Spinal cord (tissue), 10 donors: ENCODE results near the gene CLASP1. TPM values are rescaled to one million over a fixed set of nuclear protein-coding genes. Genes with fewer than 3 reads are reported as not detected.
"Not testable (repeated sequence)": the region's sequence is repeated elsewhere in the genome, so short reads cannot be mapped to it uniquely, and the experiment has no call there.

Experiments used
- DNase-seq, 6 donors: peaks; one replicate each; pipeline versions ENCODE4 v3.0.0 to v3.0.0-alpha.2; 2013 to 2015; ENCODE audit warnings: low spot score in 6 of 6, low read depth in 4 of 6
- H3K27ac ChIP-seq: one replicate; pipeline ENCODE4 v1.5.1; 2013; ENCODE audit warnings: low read depth, low read length, control low read depth
- H3K27me3 ChIP-seq: one replicate; pipeline ENCODE4 v1.6.1; 2013; ENCODE audit warnings: low read length; ENCODE audit not compliant: control insufficient read depth, insufficient read depth
- H3K36me3 ChIP-seq: one replicate; pipeline ENCODE4 v1.6.1; 2013; ENCODE audit warnings: low read length; ENCODE audit not compliant: control insufficient read depth, insufficient read depth
- H3K4me1 ChIP-seq: one replicate; pipeline ENCODE4 v1.6.1; 2013; ENCODE audit warnings: low read length; ENCODE audit not compliant: control insufficient read depth, insufficient read depth
- H3K4me3 ChIP-seq: one replicate; pipeline ENCODE4 v1.5.1; 2013; ENCODE audit warnings: low read depth, low read length, control low read depth
- H3K9me3 ChIP-seq: one replicate; pipeline ENCODE4 v1.6.1; 2013; ENCODE audit warnings: low read length; ENCODE audit not compliant: control insufficient read depth, insufficient read depth
- whole genome bisulfite sequencing: methylation state at CpG from one replicate; pipeline ENCODE4 v1.1.5; 2013; ENCODE audit warnings: missing lambda C conversion rate; ENCODE audit not compliant: insufficient coverage; 5-methylcytosine and 5-hydroxymethylcytosine counted together
- polyA plus RNA-seq, 2 donors: library from polyadenylated mRNA; unstranded; fragments of 120-200 nt; gene quantifications; one replicate each; pipeline ENCODE4 v1.2.1, GENCODE V29; 2013; ENCODE audit not compliant: insufficient read length in 2 of 2
- total RNA-seq, 2 donors: library from RNA; depleted of rRNA in 1 of 2; stranded (reverse); fragments of 120-200 nt in 1 of 2; fragments of >200 nt in 1 of 2; gene quantifications; one replicate each; pipeline versions ENCODE4 v1.2.3 to v1.2.4, GENCODE V29; 2013 to 2014
- donor health status: healthy.

CLASP1 gene
- total and polyA plus RNA-seq, 4 donors = 51.7 to 98.2 (median 62.8) TPM

DNA sequence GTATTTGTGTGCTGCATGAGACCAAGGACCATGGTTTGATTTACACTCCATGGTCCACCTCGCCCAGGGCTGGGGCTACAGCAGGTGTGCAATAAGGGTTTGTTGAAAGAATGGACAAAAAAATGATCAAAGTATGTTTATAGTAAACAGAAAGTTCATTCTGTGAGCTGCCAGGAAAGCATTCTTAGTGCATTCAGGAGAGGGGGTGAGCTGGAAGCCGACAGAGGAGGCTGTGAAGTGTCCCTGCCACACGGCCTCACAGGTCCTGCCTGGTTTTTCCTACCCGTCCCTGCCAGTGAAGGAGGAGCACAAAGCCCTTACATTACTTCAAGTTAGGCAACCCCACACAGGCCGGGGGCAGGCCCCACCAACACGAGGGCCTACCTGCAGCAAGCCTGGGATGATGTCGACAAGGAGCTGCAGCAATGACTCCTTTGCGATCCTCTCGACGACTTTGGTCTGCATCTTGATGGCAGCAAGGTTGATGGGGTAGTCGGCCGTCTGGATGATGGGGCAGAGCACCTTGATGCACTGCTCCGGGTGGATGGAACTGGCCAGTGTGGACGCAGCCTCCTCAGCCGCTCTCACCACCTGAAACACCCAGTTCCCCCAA is 301.0 kb downstream of the CLASP1 start:
- Histone ChIP-seq H3K4me1 (no peaks in the 10 kb centered on the region), H3K36me3 (peaks cover 89% of the 10 kb centered on the region), H3K9me3 (no peaks in the 10 kb centered on the region), H3K27me3 (no peaks in the 10 kb centered on the region), H3K4me3 (no peak overlapping the region), H3K27ac (no peak overlapping the region)
- DNase-seq = no peak
- WGBS = 94% methylated on average over 15 of the region's 15 CpGs

DNA sequence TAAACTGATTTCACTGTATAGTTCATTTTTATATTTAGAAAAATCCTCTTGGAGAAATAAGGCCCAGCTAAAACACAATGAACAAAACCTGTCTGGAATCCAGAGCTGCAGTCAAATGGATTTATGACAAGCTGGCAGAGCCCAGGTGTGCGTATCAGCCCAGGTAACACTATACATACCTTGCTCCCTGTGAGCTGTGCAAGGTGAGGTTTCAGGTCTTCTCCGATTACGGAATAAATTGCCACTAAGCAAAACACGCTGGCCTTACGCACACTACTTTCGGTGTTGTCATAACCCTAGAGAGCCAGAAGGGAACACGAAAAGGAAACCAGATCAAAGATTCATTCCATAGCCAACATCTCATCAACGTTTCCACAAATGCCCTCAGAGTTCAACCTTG is 302.4 kb downstream of the CLASP1 start:
- Histone ChIP-seq H3K4me3 (no peak overlapping the region), H3K9me3 (no peaks in the 10 kb centered on the region), H3K27me3 (no peaks in the 10 kb centered on the region), H3K36me3 (peaks cover 81% of the 10 kb centered on the region), H3K27ac (no peak overlapping the region), H3K4me1 (no peaks in the 10 kb centered on the region)
- DNase-seq = no peak
- 94% methylated on average over 7 of the region's 8 CpGs for WGBS

GRCh38 chr2:121346407-121346806 is 302.9 kb downstream of the CLASP1 start:
- H3K36me3 ChIP-seq = peaks cover 77% of the 10 kb centered on the region
- no peaks in the 10 kb centered on the region for H3K4me1 ChIP-seq
- no peak overlapping the region for H3K4me3 ChIP-seq
- no peak overlapping the region for H3K27ac ChIP-seq
- no peaks in the 10 kb centered on the region for H3K27me3 ChIP-seq
- H3K9me3 ChIP-seq = no peaks in the 10 kb centered on the region
- 87% methylated on average over 5 of the region's 6 CpGs for WGBS
- no peak for DNase-seq

- no peak for DNase-seq
- H3K4me1 ChIP-seq = no peaks in the 10 kb centered on the region
- H3K27me3 ChIP-seq = no peaks in the 10 kb centered on the region
- H3K36me3 ChIP-seq = peaks cover 79% of the 10 kb centered on the region
- H3K27ac ChIP-seq = no peak overlapping the region
- H3K9me3 ChIP-seq = no peaks in the 10 kb centered on the region
- no peak overlapping the region for H3K4me3 ChIP-seq
- no CpG with 5 or more reads among the region's 3 CpGs for WGBS
Observed at GRCh38 chr2:121345887-121346286, 303.4 kb downstream of the CLASP1 start.

- WGBS = 100% methylated on average over 3 of the region's 6 CpGs
- peaks cover 75% of the 10 kb centered on the region for H3K36me3 ChIP-seq
- H3K9me3 ChIP-seq = no peaks in the 10 kb centered on the region
Observed at GRCh38 chr2:121345101-121345500, 304.2 kb downstream of the CLASP1 start.

GRCh38 chr2:121343828-121344399 is 305.3 kb downstream of the CLASP1 start:
- not testable (repeated sequence) for H3K27me3 ChIP-seq, H3K27ac ChIP-seq, DNase-seq, H3K9me3 ChIP-seq, H3K4me3 ChIP-seq, H3K4me1 ChIP-seq
- 95% methylated on average over 7 of the region's 12 CpGs for WGBS
- H3K36me3 ChIP-seq = peaks cover 70% of the 10 kb centered on the region

More at GRCh38 chr2:121345101-121345500, 304.2 kb downstream of the CLASP1 start:
- Histone ChIP-seq H3K27me3 (no peaks in the 10 kb centered on the region), H3K4me3 (no peak overlapping the region), H3K4me1 (no peaks in the 10 kb centered on the region), H3K27ac (no peak overlapping the region)
- DNase-seq = no peak

GRCh38 chr2:121343191-121343590 is 306.1 kb downstream of the CLASP1 start:
- DNase-seq = no peak
- H3K36me3 ChIP-seq = peaks cover 69% of the 10 kb centered on the region
- no peaks in the 10 kb centered on the region for H3K9me3 ChIP-seq
- H3K4me1 ChIP-seq = no peaks in the 10 kb centered on the region
- no peak overlapping the region for H3K27ac ChIP-seq
- no peak overlapping the region for H3K4me3 ChIP-seq
- no peaks in the 10 kb centered on the region for H3K27me3 ChIP-seq
- 29% methylated on average over 1 of the region's 2 CpGs for WGBS

DNA sequence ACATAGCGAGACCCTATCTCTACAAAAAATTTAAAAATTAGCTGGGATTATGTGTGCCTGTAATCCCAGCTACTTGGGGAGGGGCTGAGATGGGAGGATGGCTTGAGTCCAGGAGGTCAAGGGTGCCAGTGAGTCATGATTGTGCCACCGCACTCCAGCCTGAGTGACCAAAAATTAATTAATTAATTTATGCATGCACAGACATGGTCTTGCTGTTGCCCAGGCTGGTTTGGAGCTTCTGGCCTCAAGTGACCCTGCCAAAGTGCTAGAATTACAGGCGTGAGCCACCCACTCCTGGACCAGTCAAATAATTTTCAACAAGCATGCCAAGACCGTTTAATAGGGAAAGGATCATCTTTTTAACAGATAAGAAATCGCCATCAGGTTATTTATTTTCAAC is 306.5 kb downstream of the CLASP1 start:
- H3K4me3 ChIP-seq = no peak overlapping the region
- no peak overlapping the region for H3K27ac ChIP-seq
- no peak for DNase-seq
- H3K9me3 ChIP-seq = no peaks in the 10 kb centered on the region
- no peaks in the 10 kb centered on the region for H3K27me3 ChIP-seq
- H3K4me1 ChIP-seq = no peaks in the 10 kb centered on the region
- H3K36me3 ChIP-seq = peaks cover 68% of the 10 kb centered on the region
- 100% methylated on average over 1 of the region's 5 CpGs for WGBS

DNA sequence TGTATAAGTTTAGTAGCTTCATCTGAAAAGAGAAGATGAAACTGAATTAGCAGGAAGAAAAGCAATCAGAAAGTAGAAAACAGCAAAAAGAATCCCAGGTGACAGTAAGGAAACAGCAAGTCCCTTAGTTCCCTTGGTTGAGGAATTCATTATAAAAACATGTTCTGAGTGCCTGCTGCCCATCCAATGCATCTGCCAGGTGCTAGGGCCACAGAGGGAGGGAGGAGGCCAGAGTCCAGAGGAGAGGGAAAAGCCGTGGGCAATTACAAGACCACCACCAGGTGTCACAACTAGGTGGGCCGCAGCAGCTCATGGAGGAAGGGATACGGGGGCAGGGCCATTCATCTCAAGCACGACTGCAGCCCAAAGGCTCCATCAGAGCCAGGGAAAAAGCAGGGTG is 308.3 kb downstream of the CLASP1 start:
- no peak overlapping the region for H3K4me3 ChIP-seq
- no peaks in the 10 kb centered on the region for H3K27me3 ChIP-seq
- DNase-seq = no peak
- H3K36me3 ChIP-seq = peaks cover 56% of the 10 kb centered on the region
- no peak overlapping the region for H3K27ac ChIP-seq
- H3K9me3 ChIP-seq = no peaks in the 10 kb centered on the region
- H3K4me1 ChIP-seq = no peaks in the 10 kb centered on the region
- 90% methylated on average over 3 of the region's 4 CpGs for WGBS

DNA sequence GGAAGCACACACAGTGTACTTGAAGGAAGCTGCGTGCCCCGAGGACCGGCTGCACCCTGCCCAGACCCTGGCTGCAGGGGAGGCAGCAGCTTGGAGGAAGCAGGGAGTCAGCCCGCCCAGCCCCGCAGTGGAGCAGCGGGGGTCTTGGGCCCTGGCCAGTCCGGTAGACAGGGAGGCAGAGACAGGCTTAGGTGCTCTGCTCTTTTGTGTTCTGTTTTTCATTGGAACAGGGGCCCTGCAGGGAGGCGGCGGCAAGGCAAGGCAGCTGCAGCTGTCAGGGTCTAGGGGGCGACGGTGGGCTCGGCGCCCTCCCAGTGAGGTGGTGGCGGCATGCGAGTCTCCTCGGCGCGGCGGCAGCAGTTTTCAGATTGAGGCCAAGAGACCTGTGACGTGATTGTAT is 311.0 kb downstream of the CLASP1 start:
- Histone ChIP-seq H3K36me3 (peaks cover 35% of the 10 kb centered on the region), H3K27ac (no peak overlapping the region)

More for the DNA sequence above, 311.0 kb downstream of the CLASP1 start:
- WGBS = 73% methylated on average over 20 of the region's 20 CpGs
- Histone ChIP-seq H3K27me3 (no peaks in the 10 kb centered on the region), H3K4me1 (no peaks in the 10 kb centered on the region), H3K9me3 (no peaks in the 10 kb centered on the region), H3K4me3 (no peak overlapping the region)
- DNase-seq = no peak
